Activated T-helper 1 cell treated with anti-CD3 and anti-CD28 coated beads, Interleukin-2, amount 50 U/mL, for 16 hours (primary cell): Measurements from ENCODE around the gene HOXD11.

ENCODE experiments used
- DNase-seq, 2 donors: peaks; one replicate each; pipeline ENCODE4 v3.0.0-alpha.2; 2020; ENCODE audit warnings: low read depth in 1 of 2, low spot score in 1 of 2

Gene HOXD11

GRCh38 chr2:176147210-176147799 lies 40.2 kb downstream of the HOXD11 start:
- no peak for DNase-seq

GRCh38 chr2:176147800-176148496 lies 40.9 kb downstream of the HOXD11 start:
- no peak for DNase-seq

- no peak for DNase-seq
These were observed 41.8 kb downstream of the HOXD11 start for GRCh38 chr2:176148751-176149421.

- no peak for DNase-seq
These were observed 42.4 kb downstream of the HOXD11 start for GRCh38 chr2:176149481-176149938.

- DNase-seq = no peak
These were observed 43.0 kb downstream of the HOXD11 start for GRCh38 chr2:176149939-176150583.

- no peak for DNase-seq
These were observed 43.7 kb downstream of the HOXD11 start for GRCh38 chr2:176150584-176151441.

GRCh38 chr2:176151442-176152287 lies 44.6 kb downstream of the HOXD11 start, which contains the start of gene HOXD4:
Gene HOXD4 (plus strand): TSS chr2:176151550. CDS start chr2:176151634, 84 bp downstream.
- no peak for DNase-seq

- DNase-seq = no peak
These were observed 45.5 kb downstream of the HOXD11 start for GRCh38 chr2:176152350-176153181.

GRCh38 chr2:176154576-176155252 lies 47.6 kb downstream of the HOXD11 start:
- DNase-seq = no peak

- no peak for DNase-seq
These were observed 48.4 kb downstream of the HOXD11 start for GRCh38 chr2:176155356-176156044.

- DNase-seq = no peak
These were observed 49.3 kb downstream of the HOXD11 start for GRCh38 chr2:176156301-176156806.

GRCh38 chr2:176156807-176157498 lies 49.9 kb downstream of the HOXD11 start, which contains the start of gene HOXD3:
Gene HOXD3 (plus strand): TSS chr2:176157307. CDS start chr2:176169115, 11,808 bp downstream.
- DNase-seq = no peak

- no peak for DNase-seq
These were observed 50.6 kb downstream of the HOXD11 start for GRCh38 chr2:176157499-176158185.

- no peak for DNase-seq
These were observed 51.1 kb downstream of the HOXD11 start for GRCh38 chr2:176158186-176158591.

GRCh38 chr2:176158855-176159662 lies 52.0 kb downstream of the HOXD11 start:
- no peak for DNase-seq
